ENCODE results near the gene INSC.

GRCh38 chr11:15224466-15224865 lies 109.7 kb downstream of the INSC start:
- TF ChIP-seq CEBPB (IDR thresholded peaks at IDR 0.05): no peak
- TF ChIP-seq CREB1 (IDR thresholded peaks at IDR 0.05; ENCODE audit: low read depth): no peak
- no peak for TF ChIP-seq EP300 (IDR thresholded peaks at IDR 0.05; ENCODE audit: borderline replicate concordance)
- TF ChIP-seq MAX (IDR thresholded peaks at IDR 0.05): no peak
- TF ChIP-seq TAF1 (IDR thresholded peaks at IDR 0.05; ENCODE audit: low read depth): no peak
- no peak; the same call in 1 of the 2 replicates for TF ChIP-seq REST (IDR thresholded peaks at IDR 0.05; ENCODE audit: low read depth)
- TF ChIP-seq YY1 (IDR thresholded peaks at IDR 0.05; ENCODE audit: low read depth): no peak
- TF ChIP-seq USF1 (IDR thresholded peaks at IDR 0.05): no peak
- no peak for TF ChIP-seq FOXM1 (IDR thresholded peaks at IDR 0.05; ENCODE audit: borderline replicate concordance, low read depth)
- TF ChIP-seq RAD21 (IDR thresholded peaks at IDR 0.05; ENCODE audit: low read depth): no peak
